ENCODE measurements around the gene ZNF513. TPM values are rescaled to one million over a fixed set of nuclear protein-coding genes. Genes with fewer than 3 reads are reported as not detected.
"Not testable (repeated sequence)": the region's sequence is repeated elsewhere in the genome, so short reads cannot be mapped to it uniquely, and the experiment has no call there.

The ZNF513 gene
- polyA plus RNA-seq, 2 of the 4 experiments (the other 2 are of a cell fraction): 10.8 to 22.7 TPM

DNA sequence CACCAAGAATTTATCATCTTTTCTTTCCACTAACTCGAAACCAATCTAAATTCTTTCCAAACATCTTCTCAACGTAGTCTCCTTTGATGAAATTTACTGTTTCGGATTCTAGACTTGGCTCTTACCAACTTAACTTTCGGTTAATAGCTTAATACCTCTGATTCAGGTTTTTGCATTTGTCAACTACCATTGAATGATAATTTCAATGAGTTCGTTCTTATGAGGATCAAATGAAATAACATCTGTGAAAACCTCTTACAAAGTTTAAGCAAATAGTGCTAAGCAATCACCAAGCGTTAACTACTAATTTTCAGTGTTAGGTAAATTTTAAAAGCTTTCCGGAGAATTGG lies 47.3 kb upstream of the ZNF513 start:
- Histone ChIP-seq H3K4me2 (peak overlapping the region; percentile 73), H3K4me1 (peaks cover 27% of the 10 kb centered on the region), H3K4me3 (peak overlapping the region; percentile 89), H3K9me3 (no peaks in the 10 kb centered on the region), H3K27ac (peak overlapping the region; percentile 97 to 98)
- no peak for DNase-seq (ENCODE audit: low read depth in 1 of 2, low spot score in 1 of 2)
- CTCF ChIA-PET: interaction anchor here (1.3 to 10.4 kb wide), 7 partner anchors 8 to 75 kb away, joined by 3 to 72 read pairs (median 5); partner anchors contain the start of gene PPM1G
- TF ChIP-seq CTCF (IDR thresholded peaks at IDR 0.05) (no peak), FOSL2 (IDR thresholded peaks at IDR 0.05) (no peak), FOSL2 (CRISPR knock-in tag; IDR thresholded peaks at IDR 0.05) (no peak), CHD2 (IDR thresholded peaks at IDR 0.05; ENCODE audit: low read length, partially characterized antibody) (no peak), ZSCAN20 (CRISPR knock-in tag; IDR thresholded peaks at IDR 0.05) (no peak), GATA3 (IDR thresholded peaks at IDR 0.05; ENCODE audit: borderline replicate concordance) (no peak), HDAC2 (IDR thresholded peaks at IDR 0.05) (no peak), EHMT2 (IDR thresholded peaks at IDR 0.05; ENCODE audit: low read depth) (no peak), KDM1A (IDR thresholded peaks at IDR 0.05; ENCODE audit: low read depth) (no peak), HMGXB4 (CRISPR knock-in tag; IDR thresholded peaks at IDR 0.05; ENCODE audit: borderline replicate concordance) (no peak)
- no peak for FAIRE-seq
- 14% methylated on average over 7 of the region's 7 CpGs for WGBS (ENCODE audit: missing lambda C conversion rate)
- POLR2A ChIA-PET: interaction anchor here (0.6 to 3.1 kb wide), 9 partner anchors 9 to 276 kb away, joined by 3 to 78 read pairs (median 5); partner anchors contain the start of genes PPM1G and ZNF512
- ATAC-seq: no peak

DNA sequence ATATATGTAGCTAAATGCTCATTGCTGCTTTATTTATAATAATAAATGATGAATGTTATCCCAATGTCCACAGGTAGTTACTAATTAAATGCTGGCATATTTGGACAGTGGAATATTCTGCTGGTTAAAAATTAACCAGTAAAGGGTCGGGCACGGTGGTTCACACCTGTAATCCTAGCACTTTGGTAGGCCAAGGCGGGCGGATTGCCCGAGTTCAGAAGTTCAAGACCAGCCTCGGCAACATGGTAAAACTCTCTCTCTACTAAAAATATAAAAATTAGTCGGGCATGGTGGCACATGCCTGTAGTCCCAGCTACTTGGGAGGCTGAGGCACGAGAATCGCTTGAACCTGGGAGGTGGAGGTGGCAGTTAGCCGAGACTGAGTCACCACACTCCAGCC lies 44.5 kb upstream of the ZNF513 start:
- not testable (repeated sequence) for H3K9me3 ChIP-seq; FAIRE-seq; H3K27ac ChIP-seq; H3K4me3 ChIP-seq; H3K4me2 ChIP-seq; ATAC-seq; DNase-seq (ENCODE audit: low read depth in 1 of 2, low spot score in 1 of 2)
- POLR2A ChIA-PET: interaction anchor here (2.3 kb wide), 1 partner anchor 15 kb away, joined by 6 read pairs; the partner anchor contains the start of gene PPM1G
- CTCF ChIA-PET: interaction anchor here (1.1 to 10.4 kb wide), 3 partner anchors 17 to 258 kb away, joined by 5 to 72 read pairs (median 6); partner anchors contain the start of gene PPM1G
- H3K4me1 ChIP-seq: peaks cover 11% of the 10 kb centered on the region
- 58% methylated on average over 10 of the region's 10 CpGs for WGBS (ENCODE audit: missing lambda C conversion rate)

DNA sequence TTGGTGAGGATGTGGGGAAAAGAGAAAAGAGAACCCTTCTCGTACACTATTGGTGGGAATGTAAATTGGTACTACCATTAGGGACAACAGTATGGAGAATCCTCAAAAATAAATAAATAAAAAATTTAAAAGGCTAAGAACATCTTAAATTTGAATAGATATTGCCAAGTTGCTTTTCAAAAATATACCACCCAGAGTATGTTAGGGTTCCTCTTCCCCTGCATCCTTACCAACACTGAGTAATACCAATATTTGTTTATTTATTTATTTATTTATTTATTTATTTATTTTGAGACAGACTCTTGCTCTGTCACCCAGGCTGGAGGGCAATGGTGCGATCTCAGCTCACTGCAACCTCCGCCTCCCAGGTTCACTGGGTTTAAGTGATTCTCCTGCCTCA lies 42.4 kb upstream of the ZNF513 start:
- 91% methylated on average over 3 of the region's 3 CpGs for WGBS (ENCODE audit: missing lambda C conversion rate)
- CTCF ChIA-PET: interaction anchor here (10.4 kb wide), 1 partner anchor 15 kb away, joined by 72 read pairs; the partner anchor contains the start of gene PPM1G

DNA sequence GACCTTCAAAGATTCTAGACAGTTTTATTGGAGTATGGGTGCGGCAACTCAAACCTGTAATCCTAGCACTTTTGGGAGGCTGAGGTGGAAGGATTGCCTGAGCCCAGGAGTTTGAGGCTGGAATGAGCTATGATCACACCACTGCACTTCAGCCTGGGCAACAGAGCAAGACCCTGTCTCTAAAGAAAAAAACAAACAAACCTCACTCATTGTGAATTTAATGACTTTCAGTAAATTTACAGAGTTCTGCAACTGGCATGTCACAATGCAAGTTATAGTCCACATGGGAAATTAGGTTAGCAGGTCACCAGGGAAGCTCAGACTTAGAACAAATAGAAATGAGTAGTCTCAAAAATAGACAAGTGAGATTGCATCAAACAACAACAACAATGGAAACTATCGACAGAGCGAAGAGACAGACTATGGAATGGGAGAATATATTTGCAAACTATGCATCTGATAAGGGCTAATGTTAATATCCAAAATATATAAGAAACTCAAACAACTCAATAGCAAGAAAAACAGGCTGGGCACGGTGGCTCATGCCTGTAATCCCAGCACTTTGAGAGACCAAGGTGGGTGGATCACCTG lies 41.2 kb upstream of the ZNF513 start:
- no peak overlapping the region for H3K27ac ChIP-seq
- H3K4me3 ChIP-seq: no peak overlapping the region
- no peaks in the 10 kb centered on the region for H3K4me1 ChIP-seq
- FAIRE-seq (no peak), DNase-seq (ENCODE audit: low read depth in 1 of 2, low spot score in 1 of 2) (no peak), ATAC-seq (no peak)
- 76% methylated on average over 4 of the region's 4 CpGs for WGBS (ENCODE audit: missing lambda C conversion rate)
- no peaks in the 10 kb centered on the region for H3K9me3 ChIP-seq
- POLR2A ChIA-PET: interaction anchor here (1.6 kb wide), 1 partner anchor 12 kb away, joined by 6 read pairs; the partner anchor contains the start of gene PPM1G
- CTCF ChIA-PET: interaction anchor here (0.9 to 1.5 kb wide), 3 partner anchors 9 to 14 kb away, joined by 4 to 5 read pairs (median 4); partner anchors contain the start of gene PPM1G
- no peak overlapping the region for H3K4me2 ChIP-seq
- TF ChIP-seq CTCF (IDR thresholded peaks at IDR 0.05): no peak
- no peak for TF ChIP-seq HOXB13 (CRISPR knock-in tag; IDR thresholded peaks at IDR 0.05; ENCODE audit: low read depth)
- no peak for TF ChIP-seq SREBF2 (IDR thresholded peaks at IDR 0.05)
- TF ChIP-seq, protein P1, sequence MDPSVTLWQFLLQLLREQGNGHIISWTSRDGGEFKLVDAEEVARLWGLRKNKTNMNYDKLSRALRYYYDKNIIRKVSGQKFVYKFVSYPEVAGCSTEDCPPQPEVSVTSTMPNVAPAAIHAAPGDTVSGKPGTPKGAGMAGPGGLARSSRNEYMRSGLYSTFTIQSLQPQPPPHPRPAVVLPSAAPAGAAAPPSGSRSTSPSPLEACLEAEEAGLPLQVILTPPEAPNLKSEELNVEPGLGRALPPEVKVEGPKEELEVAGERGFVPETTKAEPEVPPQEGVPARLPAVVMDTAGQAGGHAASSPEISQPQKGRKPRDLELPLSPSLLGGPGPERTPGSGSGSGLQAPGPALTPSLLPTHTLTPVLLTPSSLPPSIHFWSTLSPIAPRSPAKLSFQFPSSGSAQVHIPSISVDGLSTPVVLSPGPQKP (IDR thresholded peaks at IDR 0.05; ENCODE audit: low read depth, low read length): no peak
- no peak for TF ChIP-seq PHF8 (IDR thresholded peaks at IDR 0.05; ENCODE audit: borderline replicate concordance, low read depth)
- TF ChIP-seq RAD21 (conservative IDR thresholded peaks at IDR 0.05 in 1 of 2, IDR thresholded peaks at IDR 0.05 in 1 of 2): no peak
- TF ChIP-seq TFCP2L1 (CRISPR knock-in tag; IDR thresholded peaks at IDR 0.05): no peak
- TF ChIP-seq ZSCAN20 (CRISPR knock-in tag; IDR thresholded peaks at IDR 0.05): no peak
- no peak for TF ChIP-seq MYC (IDR thresholded peaks at IDR 0.05; ENCODE audit: borderline replicate concordance, low read length)
- TF ChIP-seq POLR2AphosphoS2 (conservative IDR thresholded peaks at IDR 0.05; ENCODE audit: low read length): no peak
- TF ChIP-seq CHD2 (IDR thresholded peaks at IDR 0.05; ENCODE audit: low read length, partially characterized antibody): no peak
- no peak for TF ChIP-seq ZFP36 (IDR thresholded peaks at IDR 0.05; ENCODE audit: borderline replicate concordance, partially characterized antibody)
- no peak for TF ChIP-seq MAFK (IDR thresholded peaks at IDR 0.05; ENCODE audit: partially characterized antibody)

More for the DNA sequence above, 42.4 kb upstream of the ZNF513 start:
- FAIRE-seq: no peak
- Histone ChIP-seq H3K4me1 (peaks cover 6% of the 10 kb centered on the region), H3K4me2 (no peak overlapping the region), H3K4me3 (no peak overlapping the region), H3K9me3 (no peaks in the 10 kb centered on the region), H3K27ac (no peak overlapping the region)
- peak; percentile 27; the same call in 1 of the 2 replicates for TF ChIP-seq ZC3H11A (IDR thresholded peaks at IDR 0.05)
- TF ChIP-seq RNF2 (IDR thresholded peaks at IDR 0.05; ENCODE audit: borderline replicate concordance, low read depth): no peak
- POLR2A ChIA-PET: interaction anchor here (2.3 kb wide), 1 partner anchor 13 kb away, joined by 6 read pairs; the partner anchor contains the start of gene PPM1G
- no peak for DNase-seq (ENCODE audit: low read depth in 1 of 2, low spot score in 1 of 2)
- ATAC-seq: no peak

All from A549 (cell line).